ENCODE measurements around the gene CLC.

DNA sequence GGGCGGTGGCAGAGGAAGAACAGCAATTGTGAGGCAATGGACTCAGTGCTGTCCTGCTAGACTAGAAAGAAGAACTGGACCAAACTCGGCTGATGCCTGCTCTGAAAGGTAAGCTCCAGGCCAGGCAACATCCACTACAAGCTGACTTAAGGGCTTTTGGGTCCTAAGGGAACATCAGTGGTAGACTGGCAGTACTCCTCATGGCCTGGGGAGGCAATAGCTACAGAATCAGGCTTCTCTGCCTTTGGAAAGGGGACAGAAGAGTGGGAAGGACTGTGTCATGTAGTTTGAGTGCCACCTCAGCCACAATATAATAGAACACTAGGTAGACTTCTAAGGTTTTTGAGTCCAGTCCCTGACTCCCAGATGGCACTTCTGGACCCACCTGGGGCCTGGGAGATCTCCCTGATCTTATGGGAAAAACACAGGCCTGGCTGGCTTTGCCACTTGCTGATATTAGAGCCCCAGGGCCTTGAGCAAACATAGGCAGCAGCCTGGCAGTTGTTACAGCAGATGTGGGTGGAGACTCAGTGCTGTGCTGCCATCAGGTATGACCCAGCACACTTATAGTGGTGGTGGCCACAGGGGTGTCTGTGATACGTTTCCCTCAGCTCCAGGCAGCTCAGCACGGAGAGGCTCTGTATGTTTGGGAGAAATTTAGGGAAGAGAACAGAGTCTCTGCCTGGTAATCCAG lies 9.2 kb upstream of the CLC start:
- TF ChIP-seq CTCF (IDR thresholded peaks at IDR 0.05) (no peak), POLR2A (IDR thresholded peaks at IDR 0.05) (no peak)

Data from prostate gland (tissue), 2 donors.